Liver (tissue), 9 donors: ENCODE measurements around the gene GNPTAB. TPM values are rescaled to one million over a fixed set of nuclear protein-coding genes. Genes with fewer than 3 reads are reported as not detected.

Experiments
- DNase-seq: peaks from one replicate; pipeline ENCODE4 v3.0.0-alpha.2; 2017; ENCODE audit warnings: low spot score
- H3K27ac ChIP-seq, 2 donors: one replicate each; pipeline ENCODE4 v1.7.0; 2013; ENCODE audit warnings: inconsistent platforms in 2 of 2, low read length in 2 of 2, control low read depth in 1 of 2, low read depth in 1 of 2, mild to moderate bottlenecking in 1 of 2
- H3K27me3 ChIP-seq, 4 donors: one replicate each; pipeline versions ENCODE4 v1.6.1 to v1.7.0; 2013; ENCODE audit warnings: low read length in 3 of 4, inconsistent platforms in 1 of 4, mild to moderate bottlenecking in 1 of 4, moderate library complexity in 1 of 4; ENCODE audit not compliant: control insufficient read depth in 4 of 4, insufficient read depth in 4 of 4
- H3K36me3 ChIP-seq, 4 donors: one replicate each; pipeline versions ENCODE4 v1.6.1 to v1.7.0; 2013; ENCODE audit warnings: low read length in 3 of 4, mild to moderate bottlenecking in 3 of 4, low read depth in 1 of 4, moderate library complexity in 1 of 4; ENCODE audit not compliant: control insufficient read depth in 4 of 4, insufficient read depth in 3 of 4
- H3K4me1 ChIP-seq, 4 donors: one replicate each; pipeline versions ENCODE4 v1.6.1 to v1.7.0; 2013; ENCODE audit warnings: low read length in 3 of 4, mild to moderate bottlenecking in 3 of 4, moderate library complexity in 1 of 4; ENCODE audit not compliant: control insufficient read depth in 4 of 4, insufficient read depth in 4 of 4
- H3K4me3 ChIP-seq, 3 donors: one replicate each; pipeline versions ENCODE4 v1.6.1 to v1.7.0; 2013; ENCODE audit warnings: low read length in 3 of 3, control low read depth in 1 of 3, low read depth in 1 of 3, mild to moderate bottlenecking in 1 of 3
- H3K9ac ChIP-seq, 2 donors: one replicate each; pipeline ENCODE4 v1.7.0; 2013; ENCODE audit warnings: low read length in 2 of 2, mild to moderate bottlenecking in 2 of 2, moderate library complexity in 2 of 2, control low read depth in 1 of 2, low read depth in 1 of 2
- H3K9me3 ChIP-seq, 4 donors: one replicate each; pipeline versions ENCODE4 v1.6.1 to v1.7.0; 2013; ENCODE audit warnings: low read length in 3 of 4; ENCODE audit not compliant: control insufficient read depth in 4 of 4
- ATF3 ChIP-seq: IDR thresholded peaks from 2 replicates; pipeline ENCODE4 v1.6.1; 2016; ENCODE audit warnings: antibody characterized with exemption
- CTCF ChIP-seq: fragments of 150-350 bp; IDR thresholded peaks from 2 replicates; pipeline ENCODE4 v1.5.1; 2017; ENCODE audit warnings: improper control_type of control experiment, low read depth, low read length; ENCODE audit not compliant: missing input control
- EGR1 ChIP-seq, 2 donors: IDR thresholded peaks; 2 replicates each; pipeline ENCODE4 v1.6.1; 2016 to 2018; ENCODE audit warnings: antibody characterized with exemption in 2 of 2, low read depth in 2 of 2
- FOXA1 ChIP-seq: IDR thresholded peaks from 2 replicates; pipeline ENCODE4 v1.6.1; 2016; ENCODE audit warnings: antibody characterized with exemption
- FOXA2 ChIP-seq: IDR thresholded peaks from 2 replicates; pipeline ENCODE4 v1.6.1; 2016; ENCODE audit warnings: antibody characterized with exemption
- GABPA ChIP-seq, 2 donors: IDR thresholded peaks in 1 of 2; conservative IDR thresholded peaks in 1 of 2; 2 replicates each; pipeline ENCODE4 v1.6.1; 2016; ENCODE audit warnings: antibody characterized with exemption in 2 of 2, mild to moderate bottlenecking in 1 of 2, moderate library complexity in 1 of 2
- HNF4A ChIP-seq, 2 donors: conservative IDR thresholded peaks; 2 replicates each; pipeline ENCODE4 v1.6.1; 2016; ENCODE audit warnings: antibody characterized with exemption in 2 of 2, mild to moderate bottlenecking in 2 of 2
- HNF4G ChIP-seq: IDR thresholded peaks from 2 replicates; pipeline ENCODE4 v1.6.1; 2016; ENCODE audit warnings: antibody characterized with exemption
- JUND ChIP-seq, 2 donors: IDR thresholded peaks; 2 replicates each; pipeline ENCODE4 v1.6.1; 2016; ENCODE audit warnings: antibody characterized with exemption in 2 of 2
- MAX ChIP-seq: IDR thresholded peaks from 2 replicates; pipeline ENCODE4 v1.6.1; 2016; ENCODE audit warnings: antibody characterized with exemption
- NR2F2 ChIP-seq: IDR thresholded peaks from 2 replicates; pipeline ENCODE4 v1.6.1; 2016; ENCODE audit warnings: antibody characterized with exemption
- RAD21 ChIP-seq, 2 donors: IDR thresholded peaks; 2 replicates each; pipeline ENCODE4 v1.6.1; 2016; ENCODE audit warnings: antibody characterized with exemption in 2 of 2, mild to moderate bottlenecking in 2 of 2
- REST ChIP-seq: IDR thresholded peaks from 2 replicates; pipeline ENCODE4 v1.6.1; 2016; ENCODE audit warnings: antibody characterized with exemption, mild to moderate bottlenecking
- RXRA ChIP-seq, 2 donors: IDR thresholded peaks; 2 replicates each; pipeline ENCODE4 v1.6.1; 2017 to 2018; ENCODE audit warnings: antibody characterized with exemption in 2 of 2, mild to moderate bottlenecking in 1 of 2
- SP1 ChIP-seq: IDR thresholded peaks from 2 replicates; pipeline ENCODE4 v1.6.1; 2018; ENCODE audit warnings: antibody characterized with exemption, mild to moderate bottlenecking
- TAF1 ChIP-seq: conservative IDR thresholded peaks from 2 replicates; pipeline ENCODE4 v1.6.1; 2016; ENCODE audit warnings: antibody characterized with exemption, mild to moderate bottlenecking
- YY1 ChIP-seq: IDR thresholded peaks from 2 replicates; pipeline ENCODE4 v1.6.1; 2016; ENCODE audit warnings: antibody characterized with exemption, mild to moderate bottlenecking
- ZBTB33 ChIP-seq: IDR thresholded peaks from 2 replicates; pipeline ENCODE4 v1.6.1; 2016; ENCODE audit warnings: antibody characterized with exemption
- WGBS: extraction: QIAGEN DNeasy Blood & Tissue Kit; methylation state at CpG from one replicate; pipeline ENCODE4 v1.1.7; 2013; 5-methylcytosine and 5-hydroxymethylcytosine counted together
- polyA plus RNA-seq, 2 donors: library from polyadenylated mRNA; stranded (reverse) in 1 of 2; unstranded in 1 of 2; fragments of 200-250 nt in 1 of 2; fragments of >200 nt in 1 of 2; fragmentation: Nextera tagmentation in 1 of 2; extraction: Ambion mirVana in 1 of 2; gene quantifications; one replicate each; pipeline versions ENCODE4 v1.2.1 to v1.2.3, GENCODE V29; 2013 to 2015
- total RNA-seq, 2 donors: library from RNA; depleted of rRNA; stranded (reverse); fragments of >200 nt; gene quantifications; one replicate each; pipeline ENCODE4 v1.2.3, GENCODE V29; 2014
- donor health status: healthy.
- donor health status: healthy.
- donor health status: healthy.
- donor health status: healthy.
- donor health status: healthy.

The GNPTAB gene
- total and polyA plus RNA-seq, 4 donors = 4.6 to 11.1 (median 7.7) TPM

- no peak overlapping the region for H3K27ac ChIP-seq
- no peak for DNase-seq
- H3K4me1 ChIP-seq = no peaks in the 10 kb centered on the region
- no peaks in the 10 kb centered on the region for H3K9me3 ChIP-seq
- no peaks in the 10 kb centered on the region for H3K27me3 ChIP-seq
- H3K36me3 ChIP-seq = peaks cover 8 to 55% (median 34%) of the 10 kb centered on the region in 4 donors
- TF ChIP-seq MAX = no peak
- TF ChIP-seq RAD21 (IDR thresholded peaks at IDR 0.05) = no peak
- no peak for TF ChIP-seq RXRA (IDR thresholded peaks at IDR 0.05)
- no peak for TF ChIP-seq ZBTB33
- no peak for TF ChIP-seq HNF4G
- no peak for TF ChIP-seq NR2F2
- no peak for TF ChIP-seq HNF4A (conservative IDR thresholded peaks at IDR 0.05)
- no peak for TF ChIP-seq SP1
- TF ChIP-seq CTCF = no peak
- WGBS = 99% methylated on average over 1 of the region's 1 CpG
- no peak overlapping the region for H3K4me3 ChIP-seq
- no peak overlapping the region for H3K9ac ChIP-seq
These were observed 87.5 kb downstream of the GNPTAB start for GRCh38 chr12:101743242-101743641.

GRCh38 chr12:101740980-101741379 lies 89.8 kb downstream of the GNPTAB start:
- 93% methylated on average over 5 of the region's 5 CpGs for WGBS
- Histone ChIP-seq H3K9me3 (no peaks in the 10 kb centered on the region), H3K27me3 (no peaks in the 10 kb centered on the region), H3K27ac (no peak overlapping the region), H3K9ac (no peak overlapping the region), H3K4me3 (no peak overlapping the region), H3K4me1 (no peaks in the 10 kb centered on the region), H3K36me3 (peaks cover 7 to 50% (median 21%) of the 10 kb centered on the region in 4 donors)
- TF ChIP-seq HNF4A (conservative IDR thresholded peaks at IDR 0.05) = no peak
- TF ChIP-seq CTCF = no peak
- TF ChIP-seq EGR1 (IDR thresholded peaks at IDR 0.05; ENCODE audit: low read depth in 2 of 2) = no peak
- no peak for TF ChIP-seq HNF4G
- TF ChIP-seq FOXA1 = no peak
- TF ChIP-seq NR2F2 = no peak
- TF ChIP-seq ATF3 = no peak
- TF ChIP-seq ZBTB33 = no peak
- no peak for TF ChIP-seq SP1
- no peak for TF ChIP-seq FOXA2
- no peak for TF ChIP-seq RAD21 (IDR thresholded peaks at IDR 0.05)
- TF ChIP-seq REST = no peak
- no peak for TF ChIP-seq JUND (IDR thresholded peaks at IDR 0.05)
- no peak for TF ChIP-seq MAX
- TF ChIP-seq TAF1 = no peak
- TF ChIP-seq RXRA (IDR thresholded peaks at IDR 0.05) = no peak
- no peak for TF ChIP-seq YY1
- no peak for TF ChIP-seq GABPA (IDR thresholded peaks at IDR 0.05 in 1 of 2, conservative IDR thresholded peaks at IDR 0.05 in 1 of 2)
- DNase-seq = no peak
